Activated CD8-positive, alpha-beta memory T cell treated with anti-CD3 and anti-CD28 coated beads for 48 hours (primary cell): ENCODE measurements around the gene SLMAP.
A peak's percentile ranks its signal among the peaks of the same experiment; 100 is the strongest.

Experiments used
- DNase-seq, 3 experiments: peaks; one replicate each; pipeline ENCODE4 v3.0.0-alpha.2; 2020; ENCODE audit warnings: low read depth in 2 of 3, low spot score in 2 of 3

Gene SLMAP

DNA sequence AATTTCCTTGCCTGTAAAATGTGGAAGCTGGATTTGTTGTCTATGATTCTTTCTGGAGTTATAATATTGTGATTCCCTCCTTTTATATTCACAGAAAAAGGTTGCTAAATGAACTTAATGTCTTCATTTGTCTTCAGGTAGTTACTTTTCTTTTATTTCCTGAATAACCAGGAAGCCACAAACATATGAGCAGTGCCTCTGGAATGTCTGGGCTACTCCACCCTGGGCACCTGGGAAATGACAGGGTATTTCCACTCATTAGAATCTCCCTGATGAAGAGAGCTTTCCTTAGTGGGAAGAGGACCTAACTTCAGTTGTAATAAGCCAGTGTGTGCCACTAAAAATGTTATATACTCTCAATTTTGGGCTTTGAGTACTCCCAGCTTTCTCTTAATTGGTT lies 3.8 kb upstream of the SLMAP start:
- DNase-seq: no peak

DNA sequence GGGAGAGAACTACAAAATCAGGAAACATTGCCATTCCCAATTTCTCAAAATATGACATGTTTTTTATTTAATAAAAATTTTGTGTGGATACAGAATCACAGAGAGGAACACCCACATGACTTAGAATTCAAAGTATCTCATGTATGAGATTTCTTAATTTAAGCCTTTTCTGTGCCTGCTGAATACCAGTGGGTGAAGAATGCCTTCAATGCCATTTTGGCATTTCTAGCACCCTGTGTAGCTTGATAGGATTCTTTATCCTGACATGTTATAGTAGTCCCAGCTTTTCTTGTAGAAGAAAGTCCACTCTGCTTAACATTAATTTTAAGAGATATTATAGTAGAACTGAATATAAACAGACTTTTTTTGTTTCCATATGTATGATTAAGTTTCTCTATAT lies 3.1 kb upstream of the SLMAP start:
- no peak for DNase-seq

- DNase-seq: no peak
Observed at GRCh38 chr3:57755368-57755675, 787 bp upstream of the SLMAP start.

- DNase-seq: peak; percentile 15 to 25 (median 17)
Observed at GRCh38 chr3:57756528-57757401, 656 bp downstream of the SLMAP start.

- DNase-seq: no peak
Observed at GRCh38 chr3:57757642-57758297, 1.7 kb downstream of the SLMAP start.

DNA sequence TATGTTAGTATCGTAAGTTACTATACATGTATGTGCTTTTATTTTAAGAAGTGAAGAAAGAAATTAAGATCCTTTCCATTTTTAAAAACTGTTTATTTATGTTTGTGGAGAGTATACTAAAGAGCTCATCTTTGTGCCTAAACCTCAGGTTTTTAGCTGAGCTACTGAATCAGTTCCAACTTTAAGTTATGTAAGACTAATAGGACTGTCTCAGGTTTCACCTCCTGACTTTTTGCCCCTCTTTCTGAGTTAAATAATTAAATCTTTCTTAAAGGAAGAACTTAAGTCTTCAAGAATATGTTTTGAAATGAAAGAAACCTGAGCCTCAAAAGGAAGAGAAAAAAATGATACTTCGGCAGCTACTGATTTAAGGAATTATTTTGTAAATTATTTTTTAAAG lies 2.6 kb downstream of the SLMAP start:
- DNase-seq: no peak

DNA sequence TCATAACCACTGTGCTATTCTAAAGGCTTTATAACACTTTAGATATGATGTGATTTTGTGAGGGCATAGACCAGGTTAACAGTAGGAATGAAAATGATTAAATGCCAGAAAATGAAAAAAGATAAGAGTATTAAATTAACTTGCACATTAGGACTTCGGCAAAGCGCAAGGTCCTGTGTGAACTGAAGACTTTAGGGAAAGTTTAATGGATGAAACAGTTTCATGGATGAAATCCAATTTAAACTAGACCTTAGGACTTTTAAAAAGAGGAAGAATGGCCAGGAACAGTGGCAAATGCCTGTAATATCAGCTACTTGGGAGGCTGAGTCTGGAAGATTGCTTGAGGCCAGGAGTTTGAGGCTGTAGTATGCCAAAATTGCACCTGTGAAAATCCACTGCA lies 8.7 kb downstream of the SLMAP start:
- no peak for DNase-seq

- DNase-seq: no peak
Observed at GRCh38 chr3:57768595-57768994, 12.5 kb downstream of the SLMAP start.

GRCh38 chr3:57770009-57770827 lies 14.1 kb downstream of the SLMAP start:
- DNase-seq: no peak

- no peak for DNase-seq
Observed at GRCh38 chr3:57772251-57772650, 16.1 kb downstream of the SLMAP start.

GRCh38 chr3:57777774-57778173 lies 21.7 kb downstream of the SLMAP start:
- no peak for DNase-seq

- no peak for DNase-seq
Observed at GRCh38 chr3:57778494-57778893, 22.4 kb downstream of the SLMAP start.

GRCh38 chr3:57779666-57780065 lies 23.6 kb downstream of the SLMAP start:
- DNase-seq: no peak

DNA sequence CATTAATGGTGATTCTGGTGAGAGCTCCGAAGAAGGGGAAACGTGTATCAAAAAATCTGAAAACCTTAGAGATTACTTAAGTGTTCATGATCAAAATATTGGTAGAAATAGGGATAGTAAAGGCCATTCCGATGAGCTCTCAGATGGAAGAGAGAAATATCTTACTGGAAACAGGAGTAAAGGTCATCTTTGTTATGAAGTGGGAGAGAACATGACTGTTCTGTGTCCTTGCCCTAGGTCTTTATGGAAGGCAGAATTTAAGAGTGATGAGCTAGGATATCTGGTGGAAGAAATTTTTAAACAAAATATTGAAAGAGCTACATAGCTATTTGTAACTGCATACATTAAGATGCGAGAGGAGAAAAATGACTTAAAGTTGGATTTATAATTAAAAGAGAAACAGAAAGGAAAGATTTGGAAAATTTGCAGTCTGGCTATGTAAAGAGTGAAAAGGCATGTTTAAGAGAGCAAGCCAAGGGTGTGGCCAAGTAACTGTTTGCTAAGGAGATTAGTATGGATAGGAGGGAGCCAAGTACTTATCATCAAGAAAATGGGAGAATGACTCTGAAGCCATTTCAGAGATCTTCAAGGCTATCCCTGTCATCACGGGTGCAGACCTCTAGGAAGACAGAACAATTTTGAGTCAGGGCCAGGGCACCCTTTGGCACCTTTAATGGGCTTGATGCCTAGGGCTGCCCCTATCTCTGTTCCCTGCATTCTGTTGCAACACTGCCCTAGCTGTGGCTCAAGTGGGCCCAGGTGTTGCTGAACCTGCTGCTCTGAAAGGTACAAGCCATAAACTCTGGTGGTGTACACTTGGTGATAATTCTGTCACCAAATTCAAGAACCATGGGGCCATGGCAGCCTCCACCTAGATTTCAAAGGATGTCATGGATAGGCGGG lies 27.3 kb downstream of the SLMAP start:
- no peak for DNase-seq

- DNase-seq: no peak
Observed at GRCh38 chr3:57784089-57784735, 28.1 kb downstream of the SLMAP start.

- no peak for DNase-seq
Observed at GRCh38 chr3:57785446-57785845, 29.3 kb downstream of the SLMAP start.

DNA sequence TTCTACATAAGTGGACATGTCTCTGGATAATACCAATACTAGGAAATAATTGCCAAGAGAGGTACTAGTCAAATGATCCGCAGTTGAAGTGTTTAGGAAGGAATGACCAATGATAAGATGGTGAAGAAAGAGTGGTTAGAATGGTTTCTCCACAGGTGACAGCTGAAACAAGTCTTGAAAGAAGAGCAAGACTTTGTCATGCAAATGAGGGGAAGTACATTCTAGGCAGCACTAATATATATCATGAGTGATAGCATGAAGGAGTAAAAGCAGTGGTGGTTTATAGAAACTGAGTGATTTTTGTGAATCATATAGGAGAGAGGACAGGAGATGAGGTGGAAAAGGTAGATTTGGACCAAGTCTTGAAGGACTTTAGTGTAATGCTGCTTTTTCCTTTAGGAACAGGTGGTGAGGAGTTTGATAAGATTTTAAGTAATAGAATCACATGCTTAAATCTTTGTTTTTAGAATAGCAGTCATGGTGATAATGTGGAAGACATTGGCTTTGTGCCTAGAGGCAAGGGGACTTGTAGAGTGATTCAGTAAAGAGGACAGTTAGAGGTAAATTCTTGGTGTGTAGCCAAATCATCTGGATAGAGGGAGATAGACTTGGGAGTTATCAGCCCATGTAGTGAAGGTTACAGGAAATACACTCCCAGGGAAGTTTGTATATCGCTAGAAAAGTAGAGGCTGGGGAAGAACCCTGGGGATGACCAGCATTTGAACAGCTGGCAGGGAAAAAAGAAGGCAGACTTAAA lies 31.9 kb downstream of the SLMAP start:
- no peak for DNase-seq

GRCh38 chr3:57788624-57789018 lies 32.5 kb downstream of the SLMAP start:
- no peak for DNase-seq

DNA sequence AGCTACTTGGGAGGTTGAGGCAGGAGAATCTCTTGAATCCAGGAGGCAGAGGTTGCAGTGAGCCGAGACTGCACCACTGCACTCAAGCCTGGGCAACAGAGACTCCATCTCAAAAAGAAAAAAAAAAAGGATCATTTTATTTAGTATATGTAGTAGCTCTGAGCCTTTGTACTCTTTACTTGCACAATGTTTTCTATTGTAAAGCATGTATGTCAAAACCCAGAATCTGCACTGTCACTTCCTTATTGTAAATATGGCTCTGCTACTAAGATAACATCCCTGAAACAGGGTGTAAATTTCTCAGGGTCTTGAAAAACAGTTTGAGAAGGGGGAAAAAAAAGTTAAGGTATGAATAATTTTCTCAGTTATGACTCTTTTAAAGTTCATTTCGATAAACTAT lies 35.1 kb downstream of the SLMAP start:
- no peak for DNase-seq

DNA sequence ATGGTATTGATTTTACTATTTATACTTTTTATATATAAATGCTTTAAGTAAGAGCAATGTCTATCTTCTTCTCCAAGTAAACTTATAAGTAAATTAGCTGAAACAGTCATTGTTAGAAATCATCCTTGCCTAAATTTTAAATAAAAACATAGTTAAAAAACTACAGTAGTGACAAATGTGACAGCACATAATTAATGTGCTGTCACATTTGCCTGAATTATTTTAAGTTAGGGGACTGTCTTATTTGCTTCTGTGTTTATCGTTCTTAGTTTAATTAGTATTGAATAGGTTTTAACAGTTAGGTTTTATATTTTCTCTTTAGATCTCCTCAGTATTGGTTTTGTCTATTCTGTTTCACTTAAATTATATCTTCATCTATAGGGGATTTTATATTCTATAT lies 36.1 kb downstream of the SLMAP start:
- DNase-seq: no peak
